ENCODE measurements around the gene ZNF526. TPM values are rescaled to one million over a fixed set of nuclear protein-coding genes. Genes with fewer than 3 reads are reported as not detected.

ZNF526 gene
- total RNA-seq, 1 donor from 2014 or later = 22.7 TPM

DNA sequence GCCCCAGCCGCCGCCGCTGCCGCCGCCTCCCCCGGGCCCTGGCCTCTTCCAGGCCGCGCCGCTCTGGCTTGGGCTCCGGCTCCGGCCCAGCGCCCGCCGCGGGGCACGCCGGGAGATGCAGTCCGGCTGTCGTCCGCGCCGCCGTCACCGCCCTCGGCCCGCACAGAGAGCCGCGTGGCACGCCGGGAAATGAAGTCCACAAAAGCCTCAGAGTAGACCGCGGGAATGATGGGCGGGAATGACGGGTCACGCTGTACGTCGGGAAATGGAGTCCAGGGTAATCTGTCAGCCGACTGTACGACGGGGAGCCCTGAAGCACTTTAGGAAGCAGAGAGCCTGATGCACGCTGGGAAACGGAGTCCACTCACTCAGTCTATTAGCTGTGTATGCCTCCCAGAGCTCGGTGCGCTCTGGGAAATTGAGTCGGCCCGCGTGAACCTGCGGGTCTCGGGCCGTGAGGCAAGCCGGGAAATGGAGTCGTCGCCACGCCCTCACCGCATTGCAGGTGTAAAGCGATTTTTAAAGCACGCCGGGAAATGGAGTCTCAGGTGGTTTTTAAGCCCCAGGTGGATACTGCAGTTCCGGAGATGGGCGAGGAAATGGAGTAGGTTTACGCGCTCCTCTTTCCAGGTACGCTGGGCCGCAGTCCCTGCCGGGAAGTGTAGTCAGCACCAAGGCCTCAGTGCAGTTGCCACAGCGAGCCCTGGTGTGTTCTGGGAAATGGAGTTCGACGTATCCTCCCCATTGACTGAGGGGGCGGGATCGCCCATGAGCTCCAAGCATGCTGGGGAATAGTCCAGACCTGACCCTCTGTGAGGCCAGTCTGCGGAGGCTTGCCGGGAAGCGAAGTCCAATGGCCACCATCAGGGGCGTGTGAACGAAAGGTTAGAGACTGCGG, 22.6 kb downstream of the ZNF526 start, which contains the start of gene GSK3A:
GSK3A (minus strand) TSS at position 91 of the 898 bp plus-strand sequence. CDS start 137 bp downstream, outside the sequence.
- intact Hi-C loops (cut with micrococcal nuclease) = loop anchor here (1.0 to 2.0 kb wide), 10 partner anchors 25 to 181 kb away; partner anchors contain the start of genes DEDD2, MEGF8, PAFAH1B3 and PRR19
- ATAC-seq (ENCODE audit: low read depth) (peak; percentile 73), DNase-seq (peak; percentile 96)
- ChIA-PET POLR2A (interaction anchor here (0.5 to 7.2 kb wide), 26 partner anchors 9 to 383 kb away, joined by 3 to 68 read pairs (median 6); partner anchors contain the start of genes CIC, DEDD2, ERF and MEGF8), CTCF (interaction anchor here (1.8 to 4.0 kb wide), 4 partner anchors 25 to 134 kb away, joined by 4 to 26 read pairs (median 10); partner anchors contain the start of genes DEDD2 and POU2F2)
- Mint-ChIP-seq H3K27me3 (no peaks in the 10 kb centered on the region), H3K36me3 (ENCODE audit: low read depth) (peaks cover 33% of the 10 kb centered on the region), H3K9me3 (no peaks in the 10 kb centered on the region), H3K27ac (peak within 1 kb of the TSS; percentile 99), H3K4me1 (peaks cover 56% of the 10 kb centered on the region), H3K4me3 (peak within 1 kb of the TSS; percentile 99)
- TF ChIP-seq, protein P1, sequence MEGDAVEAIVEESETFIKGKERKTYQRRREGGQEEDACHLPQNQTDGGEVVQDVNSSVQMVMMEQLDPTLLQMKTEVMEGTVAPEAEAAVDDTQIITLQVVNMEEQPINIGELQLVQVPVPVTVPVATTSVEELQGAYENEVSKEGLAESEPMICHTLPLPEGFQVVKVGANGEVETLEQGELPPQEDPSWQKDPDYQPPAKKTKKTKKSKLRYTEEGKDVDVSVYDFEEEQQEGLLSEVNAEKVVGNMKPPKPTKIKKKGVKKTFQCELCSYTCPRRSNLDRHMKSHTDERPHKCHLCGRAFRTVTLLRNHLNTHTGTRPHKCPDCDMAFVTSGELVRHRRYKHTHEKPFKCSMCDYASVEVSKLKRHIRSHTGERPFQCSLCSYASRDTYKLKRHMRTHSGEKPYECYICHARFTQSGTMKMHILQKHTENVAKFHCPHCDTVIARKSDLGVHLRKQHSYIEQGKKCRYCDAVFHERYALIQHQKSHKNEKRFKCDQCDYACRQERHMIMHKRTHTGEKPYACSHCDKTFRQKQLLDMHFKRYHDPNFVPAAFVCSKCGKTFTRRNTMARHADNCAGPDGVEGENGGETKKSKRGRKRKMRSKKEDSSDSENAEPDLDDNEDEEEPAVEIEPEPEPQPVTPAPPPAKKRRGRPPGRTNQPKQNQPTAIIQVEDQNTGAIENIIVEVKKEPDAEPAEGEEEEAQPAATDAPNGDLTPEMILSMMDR (IDR thresholded peaks at IDR 0.05) = no peak

DNA sequence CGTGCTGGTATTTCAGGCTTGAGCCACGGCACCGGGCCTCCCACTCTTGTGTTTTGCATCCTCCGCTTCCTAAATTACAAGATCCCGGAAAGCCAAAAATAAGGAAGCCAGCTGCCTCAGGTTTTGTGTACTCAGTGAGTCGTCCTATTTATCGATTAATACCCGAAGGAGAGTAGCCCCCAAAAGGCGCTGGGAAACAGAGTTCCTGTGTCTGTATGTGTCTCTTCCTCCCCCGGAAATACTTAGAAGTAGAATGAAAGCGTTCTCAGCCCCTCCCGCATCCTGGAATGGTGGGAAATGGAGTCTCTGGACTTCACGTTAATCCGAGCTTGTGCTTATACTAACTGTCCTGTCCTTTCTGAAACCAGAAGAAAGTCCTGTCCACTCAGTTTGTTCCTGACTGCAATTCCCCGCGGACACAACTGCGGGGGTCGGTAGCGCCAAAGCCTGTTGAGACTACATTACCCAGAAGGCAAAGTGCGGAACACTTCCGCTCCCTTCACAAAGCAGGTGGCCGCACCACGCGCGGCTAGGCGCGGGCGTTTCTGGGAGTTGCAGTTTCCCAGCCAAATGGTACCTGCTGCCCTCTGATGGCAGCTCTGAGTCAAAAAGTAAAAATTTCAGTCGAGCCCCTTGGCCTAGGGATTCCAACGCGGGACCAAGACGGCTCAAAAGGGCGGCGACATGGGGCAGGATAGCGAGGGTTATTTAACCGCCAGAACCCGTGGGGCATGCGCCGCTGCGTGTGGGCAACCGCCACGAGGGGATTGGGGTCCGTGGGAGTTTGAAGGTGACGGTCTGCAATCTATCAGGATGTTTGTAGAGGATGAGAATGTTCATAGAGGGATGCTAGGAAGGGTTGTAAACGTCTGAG, 24.5 kb downstream of the ZNF526 start:
- Mint-ChIP-seq H3K9me3 (no peaks in the 10 kb centered on the region), H3K4me1 (peaks cover 50% of the 10 kb centered on the region), H3K27me3 (no peaks in the 10 kb centered on the region), H3K4me3 (peak overlapping the region; percentile 99), H3K27ac (peak overlapping the region; percentile 99), H3K36me3 (ENCODE audit: low read depth) (peaks cover 34% of the 10 kb centered on the region)
- intact Hi-C loops (cut with micrococcal nuclease) = loop anchor here (1.0 kb wide), 5 partner anchors 9 to 111 kb away; no protein-coding TSS in a partner anchor
- POLR2A ChIA-PET = interaction anchor here (0.6 to 7.2 kb wide), 19 partner anchors 11 to 168 kb away, joined by 3 to 68 read pairs (median 6); partner anchors contain the start of genes CIC, ERF, PAFAH1B3 and POU2F2
- CTCF ChIA-PET = interaction anchor here (0.6 to 4.0 kb wide), 8 partner anchors 18 to 136 kb away, joined by 3 to 29 read pairs (median 6); partner anchors contain the start of gene POU2F2
- DNase-seq (peak; percentile 81), ATAC-seq (ENCODE audit: low read depth) (peak; percentile 40)
- TF ChIP-seq, protein P1 (IDR thresholded peaks at IDR 0.05) = no peak

DNA sequence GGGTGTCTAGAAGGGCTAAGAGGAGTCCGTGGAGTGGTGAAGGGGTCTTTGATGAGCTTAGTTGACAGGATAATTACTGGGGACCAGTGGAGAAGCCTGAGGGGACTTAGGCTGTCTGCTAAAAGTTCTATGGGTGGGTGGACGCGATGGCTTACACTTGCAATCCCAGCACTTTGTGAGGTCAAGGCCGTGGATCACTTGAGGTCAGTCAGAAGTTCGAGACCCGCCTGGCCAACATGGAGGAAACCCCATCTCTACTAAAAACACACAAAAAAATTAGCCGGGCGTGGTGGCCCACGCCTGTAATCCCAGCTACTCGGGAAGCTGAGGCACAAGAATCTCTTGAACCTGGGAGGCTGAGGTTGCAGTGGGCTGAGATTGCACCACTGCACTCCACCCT, 25.1 kb downstream of the ZNF526 start:
- H3K27ac Mint-ChIP-seq = peak overlapping the region; percentile 99
- POLR2A ChIA-PET = interaction anchor here (0.6 to 7.2 kb wide), 14 partner anchors 10 to 354 kb away, joined by 3 to 68 read pairs (median 6); partner anchors contain the start of gene ERF
- no peak for DNase-seq
- TF ChIP-seq, protein P1 (IDR thresholded peaks at IDR 0.05) = no peak
- no peak for ATAC-seq (ENCODE audit: low read depth)
- H3K4me3 Mint-ChIP-seq = peak overlapping the region; percentile 99
- H3K27me3 Mint-ChIP-seq = no peaks in the 10 kb centered on the region
- H3K4me1 Mint-ChIP-seq = peaks cover 44% of the 10 kb centered on the region
- intact Hi-C loops (cut with micrococcal nuclease) = no loop called here
- CTCF ChIA-PET = interaction anchor here (0.6 to 3.0 kb wide), 5 partner anchors 17 to 50 kb away, joined by 3 to 29 read pairs (median 3); no protein-coding TSS in a partner anchor
- no peaks in the 10 kb centered on the region for H3K9me3 Mint-ChIP-seq
- peaks cover 32% of the 10 kb centered on the region for H3K36me3 Mint-ChIP-seq (ENCODE audit: low read depth)

DNA sequence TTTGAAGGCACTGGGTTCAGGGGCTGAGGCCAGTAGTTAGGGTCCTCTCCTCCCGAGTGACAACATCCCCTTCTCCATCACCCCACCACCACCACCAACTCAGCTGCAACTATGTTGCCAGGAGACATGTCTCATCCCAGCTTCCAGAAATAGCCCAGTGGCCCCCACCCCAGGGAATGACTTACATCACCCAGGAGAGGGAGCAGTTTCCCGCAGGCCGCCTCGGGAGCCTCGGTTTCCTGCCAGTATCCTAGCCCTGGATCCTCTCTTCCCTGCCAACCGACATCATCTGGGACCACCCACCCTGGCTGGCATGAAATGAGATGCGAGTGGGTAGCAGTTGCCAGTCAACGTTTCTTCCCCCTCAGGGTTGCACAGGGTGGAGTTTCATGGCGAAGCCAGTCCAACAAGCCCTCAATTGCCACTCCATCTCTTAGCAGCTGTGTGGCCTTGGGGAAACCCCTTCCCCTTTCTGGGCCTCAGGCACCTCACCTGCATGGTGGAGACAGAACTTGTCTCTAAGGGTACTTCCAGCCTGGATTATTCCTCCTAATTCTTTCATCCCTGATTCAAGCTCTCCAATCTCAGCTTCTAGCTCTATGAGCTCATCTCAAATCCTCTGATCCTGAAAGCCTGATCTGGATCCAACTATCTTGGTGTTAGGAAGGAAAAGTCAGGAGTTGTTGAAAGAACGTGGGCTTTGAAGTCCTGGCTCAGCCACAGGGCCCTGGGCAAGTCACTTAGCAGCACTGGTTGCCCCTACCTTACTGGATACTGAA, 26.2 kb downstream of the ZNF526 start:
- no peak overlapping the region for H3K27ac Mint-ChIP-seq
- H3K4me3 Mint-ChIP-seq = no peak overlapping the region
- TF ChIP-seq, protein P1 (IDR thresholded peaks at IDR 0.05) = no peak
- no peak for ATAC-seq (ENCODE audit: low read depth)
- CTCF ChIA-PET = interaction anchor here (1.3 to 3.0 kb wide), 3 partner anchors 33 to 113 kb away, joined by 4 to 29 read pairs (median 5); partner anchors contain the start of gene POU2F2
- no peaks in the 10 kb centered on the region for H3K9me3 Mint-ChIP-seq
- H3K27me3 Mint-ChIP-seq = no peaks in the 10 kb centered on the region
- H3K36me3 Mint-ChIP-seq (ENCODE audit: low read depth) = peaks cover 28% of the 10 kb centered on the region
- DNase-seq = no peak
- peaks cover 39% of the 10 kb centered on the region for H3K4me1 Mint-ChIP-seq
- intact Hi-C loops (cut with micrococcal nuclease) = no loop called here
- POLR2A ChIA-PET = interaction anchor here (0.6 to 7.2 kb wide), 4 partner anchors 9 to 34 kb away, joined by 4 to 68 read pairs (median 6); partner anchors contain the start of gene ERF
